Uterus (tissue), 4 donors: ENCODE data around the gene CASQ1. TPM values are rescaled to one million over a fixed set of nuclear protein-coding genes. Genes with fewer than 3 reads are reported as not detected.

ENCODE experiments used
- DNase-seq, 2 donors: peaks; one replicate each; pipeline ENCODE4 v3.0.0-alpha.2; 2019 to 2020
- H3K27ac ChIP-seq, 2 donors: fragments of 200-600 bp; sonication (generic); 1 replicate in 1 of 2; 2 replicates in 1 of 2; pipeline ENCODE4 v1.5.1; 2016 to 2018
- H3K27me3 ChIP-seq, 2 donors: fragments of 200-600 bp; sonication (generic); one replicate each; pipeline ENCODE4 v1.5.1; 2018 to 2019; ENCODE audit warnings: control low read depth in 1 of 2
- H3K36me3 ChIP-seq, 2 donors: fragments of 200-600 bp; sonication (generic); one replicate each; pipeline ENCODE4 v1.5.1; 2019; ENCODE audit warnings: control low read depth in 1 of 2
- H3K4me1 ChIP-seq, 2 donors: fragments of 200-600 bp; sonication (generic); one replicate each; pipeline ENCODE4 v1.5.1; 2018 to 2019; ENCODE audit warnings: control low read depth in 1 of 2
- H3K4me3 ChIP-seq, 2 donors: fragments of 200-600 bp; sonication (generic); 1 replicate in 1 of 2; 2 replicates in 1 of 2; pipeline ENCODE4 v1.5.1; 2018 to 2019; ENCODE audit warnings: mild to moderate bottlenecking in 1 of 2
- H3K9me3 ChIP-seq, 2 donors: fragments of 200-600 bp; sonication (generic); one replicate each; pipeline ENCODE4 v1.5.1; 2019; ENCODE audit warnings: control low read depth in 1 of 2
- POLR2A ChIP-seq, 2 donors: fragments of 450-650 bp; IDR thresholded peaks; one replicate each; pipeline ENCODE4 v1.6.1; 2016; ENCODE audit warnings: antibody characterized with exemption in 2 of 2, mild to moderate bottlenecking in 1 of 2, moderate library complexity in 1 of 2
- intact Hi-C: fragments of 100-400 bp; cut with DNase I; formaldehyde crosslinking; loops from one replicate; pipeline ENCODE4 v1.15.1; 2023; ENCODE audit warnings: low total_unique reads
- total RNA-seq, 4 donors: library from RNA; depleted of rRNA in 3 of 4; stranded (reverse); fragments of >200 nt in 3 of 4; gene quantifications; one replicate each; pipeline versions ENCODE4 v1.1.0 to v1.2.4, GENCODE V29; 2014 to 2023
- TF ChIP-seq, protein P1 (sequence below), 4 experiments: fragments of 200-600 bp in 2 of 4; fragments of 450-650 bp in 2 of 4; sonication (generic) in 2 of 4; IDR thresholded peaks; one replicate each; pipeline ENCODE4 v1.5.1; 2016 to 2019; ENCODE audit warnings: antibody characterized with exemption in 4 of 4, mild to moderate bottlenecking in 2 of 4, moderate library complexity in 1 of 4
- donor health status: DM: yes; HTN: yes; CAD: no.

The CASQ1 gene
- total RNA-seq, 4 donors from 2014 or later, result 0.26 to 0.48 (median 0.34) TPM; not detected in 1

DNA sequence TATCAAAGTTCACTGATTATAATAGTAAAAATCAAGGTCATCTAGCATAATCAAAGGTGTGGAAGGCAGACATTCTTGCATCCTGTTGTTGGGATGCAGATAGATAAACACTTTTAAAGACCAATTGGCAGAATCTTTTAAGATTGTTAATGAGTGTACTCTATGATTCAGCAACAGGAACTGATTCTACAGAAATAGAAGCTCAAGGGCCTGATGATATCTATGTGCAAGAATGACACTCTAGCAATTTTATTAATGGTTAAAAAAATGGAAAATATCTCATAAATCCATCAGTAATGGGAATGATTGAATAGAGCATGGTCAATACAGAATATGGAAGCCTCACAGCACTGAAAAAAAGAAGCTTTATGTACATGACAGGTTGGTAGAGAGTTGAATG, 41.1 kb upstream of the CASQ1 start:
- no peaks in the 10 kb centered on the region for H3K36me3 ChIP-seq
- no peaks in the 10 kb centered on the region for H3K27me3 ChIP-seq
- DNase-seq, result no peak
- TF ChIP-seq POLR2A (IDR thresholded peaks at IDR 0.05), result no peak
- TF ChIP-seq, protein P1, sequence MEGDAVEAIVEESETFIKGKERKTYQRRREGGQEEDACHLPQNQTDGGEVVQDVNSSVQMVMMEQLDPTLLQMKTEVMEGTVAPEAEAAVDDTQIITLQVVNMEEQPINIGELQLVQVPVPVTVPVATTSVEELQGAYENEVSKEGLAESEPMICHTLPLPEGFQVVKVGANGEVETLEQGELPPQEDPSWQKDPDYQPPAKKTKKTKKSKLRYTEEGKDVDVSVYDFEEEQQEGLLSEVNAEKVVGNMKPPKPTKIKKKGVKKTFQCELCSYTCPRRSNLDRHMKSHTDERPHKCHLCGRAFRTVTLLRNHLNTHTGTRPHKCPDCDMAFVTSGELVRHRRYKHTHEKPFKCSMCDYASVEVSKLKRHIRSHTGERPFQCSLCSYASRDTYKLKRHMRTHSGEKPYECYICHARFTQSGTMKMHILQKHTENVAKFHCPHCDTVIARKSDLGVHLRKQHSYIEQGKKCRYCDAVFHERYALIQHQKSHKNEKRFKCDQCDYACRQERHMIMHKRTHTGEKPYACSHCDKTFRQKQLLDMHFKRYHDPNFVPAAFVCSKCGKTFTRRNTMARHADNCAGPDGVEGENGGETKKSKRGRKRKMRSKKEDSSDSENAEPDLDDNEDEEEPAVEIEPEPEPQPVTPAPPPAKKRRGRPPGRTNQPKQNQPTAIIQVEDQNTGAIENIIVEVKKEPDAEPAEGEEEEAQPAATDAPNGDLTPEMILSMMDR (IDR thresholded peaks at IDR 0.05), result no peak
- no peaks in the 10 kb centered on the region for H3K4me1 ChIP-seq
- H3K4me3 ChIP-seq, result no peak overlapping the region
- intact Hi-C loops, result no loop called here
- H3K9me3 ChIP-seq, result no peaks in the 10 kb centered on the region
- no peak overlapping the region for H3K27ac ChIP-seq

DNA sequence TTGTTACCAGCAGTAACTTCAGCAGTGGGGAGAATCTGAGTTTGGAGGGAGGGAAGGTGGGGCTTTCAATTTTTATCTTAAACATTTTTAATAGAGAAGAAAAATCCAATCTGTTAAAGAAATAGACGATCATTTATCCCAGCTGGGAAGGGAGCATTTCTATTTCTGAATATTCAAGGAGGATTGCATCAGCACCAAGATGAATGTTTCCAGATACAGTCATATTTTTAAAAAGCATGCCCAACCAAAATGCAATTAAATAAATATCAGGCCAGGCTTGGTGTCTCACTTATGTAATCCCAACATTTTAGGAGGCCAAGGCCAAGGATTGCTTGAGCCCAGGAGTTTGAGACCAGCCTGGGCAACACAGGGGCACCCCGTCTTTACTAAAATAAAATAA, 40.7 kb upstream of the CASQ1 start:
- Histone ChIP-seq H3K4me1 (no peaks in the 10 kb centered on the region), H3K36me3 (no peaks in the 10 kb centered on the region), H3K27ac (no peak overlapping the region), H3K4me3 (no peak overlapping the region), H3K9me3 (no peaks in the 10 kb centered on the region), H3K27me3 (no peaks in the 10 kb centered on the region)
- DNase-seq, result no peak
- intact Hi-C loops, result no loop called here
- TF ChIP-seq, protein P1 (IDR thresholded peaks at IDR 0.05), result no peak
- TF ChIP-seq POLR2A (IDR thresholded peaks at IDR 0.05), result no peak

DNA sequence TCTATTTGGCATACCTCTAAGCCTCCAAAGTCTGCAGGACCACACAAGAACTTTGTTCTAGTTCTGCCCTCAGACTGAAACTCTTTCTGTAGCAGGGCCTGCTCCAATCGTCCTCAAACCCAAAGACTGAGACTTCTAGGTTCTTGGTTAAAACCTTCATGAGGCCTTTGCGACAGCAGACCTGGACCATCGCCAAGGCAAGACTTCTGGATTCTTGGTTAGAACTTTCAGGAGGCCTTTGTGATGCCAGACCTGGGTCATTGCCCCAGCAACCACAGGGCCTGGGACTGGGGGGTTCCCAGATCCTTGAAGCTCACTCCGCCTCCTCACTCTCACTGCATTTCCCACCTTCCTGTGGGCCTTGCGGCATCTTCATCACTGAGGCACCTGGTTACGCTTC, 39.1 kb upstream of the CASQ1 start, which contains the start of gene ATP1A4:
Gene ATP1A4 (plus strand): TSS at position 301 of the 400 bp plus-strand sequence. CDS start 438 bp downstream, outside the sequence.
- Histone ChIP-seq H3K9me3 (no peaks in the 10 kb centered on the region), H3K36me3 (no peaks in the 10 kb centered on the region), H3K4me3 (no peak within 1 kb of the TSS), H3K27me3 (no peaks in the 10 kb centered on the region), H3K4me1 (no peaks in the 10 kb centered on the region), H3K27ac (no peak within 1 kb of the TSS)
- TF ChIP-seq, protein P1 (IDR thresholded peaks at IDR 0.05), result no peak
- TF ChIP-seq POLR2A (IDR thresholded peaks at IDR 0.05), result no peak
- DNase-seq, result no peak
- intact Hi-C loops, result no loop called here

DNA sequence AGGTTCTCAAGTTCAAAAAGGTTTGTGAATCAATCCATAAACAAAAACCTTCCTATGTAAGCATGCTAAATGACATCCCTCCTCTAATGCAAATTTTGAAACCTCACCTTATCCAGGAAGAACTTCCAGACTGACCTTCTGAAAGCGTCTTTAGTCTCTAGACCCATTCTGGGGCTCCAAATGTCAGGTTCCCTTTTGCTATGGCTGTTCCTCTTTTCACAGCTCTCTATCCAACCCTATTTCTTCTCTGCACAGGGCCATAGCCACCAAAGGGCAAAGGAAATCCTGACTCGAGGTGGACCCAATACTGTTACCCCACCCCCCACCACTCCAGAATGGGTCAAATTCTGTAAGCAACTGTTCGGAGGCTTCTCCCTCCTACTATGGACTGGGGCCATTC, 35.6 kb upstream of the CASQ1 start:
- intact Hi-C loops, result no loop called here
- DNase-seq, result no peak
- no peak overlapping the region for H3K4me3 ChIP-seq
- TF ChIP-seq, protein P1 (IDR thresholded peaks at IDR 0.05), result no peak
- TF ChIP-seq POLR2A (IDR thresholded peaks at IDR 0.05), result no peak
- no peaks in the 10 kb centered on the region for H3K36me3 ChIP-seq
- no peaks in the 10 kb centered on the region for H3K9me3 ChIP-seq
- H3K27me3 ChIP-seq, result no peaks in the 10 kb centered on the region
- no peaks in the 10 kb centered on the region for H3K4me1 ChIP-seq
- no peak overlapping the region for H3K27ac ChIP-seq

DNA sequence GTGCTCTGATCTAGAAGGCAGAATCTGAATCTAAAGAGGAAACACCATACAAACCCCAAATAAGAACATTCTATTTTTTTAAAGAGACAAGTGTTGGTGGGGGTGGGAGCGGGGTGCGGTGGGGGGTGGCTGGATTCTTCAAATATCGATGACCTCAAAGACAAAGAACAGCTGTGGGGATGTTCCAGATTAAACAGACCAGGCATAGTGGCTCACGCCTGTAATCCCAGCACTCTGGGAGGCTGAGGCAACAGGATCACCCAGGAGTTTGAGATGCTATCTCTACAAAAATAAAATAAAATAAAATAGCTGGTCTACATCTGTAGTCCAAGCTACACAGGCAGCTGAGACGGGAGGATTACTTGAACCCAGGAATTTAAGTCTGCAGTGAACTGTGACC, 34.0 kb upstream of the CASQ1 start:
- intact Hi-C loops, result no loop called here
- Histone ChIP-seq H3K9me3 (no peaks in the 10 kb centered on the region), H3K27me3 (no peaks in the 10 kb centered on the region), H3K36me3 (no peaks in the 10 kb centered on the region), H3K4me1 (no peaks in the 10 kb centered on the region), H3K27ac (no peak overlapping the region), H3K4me3 (no peak overlapping the region)
- no peak for DNase-seq
- no peak for TF ChIP-seq POLR2A (IDR thresholded peaks at IDR 0.05)
- TF ChIP-seq, protein P1 (IDR thresholded peaks at IDR 0.05), result no peak
